RWPE1 (cell line): Measurements from ENCODE around the gene ACAP2.
A peak's percentile ranks its signal among the peaks of the same experiment; 100 is the strongest.
"Not testable (repeated sequence)": the region's sequence is repeated elsewhere in the genome, so short reads cannot be mapped to it uniquely, and the experiment has no call there.

Source experiments
- CTCF ChIA-PET: fragments of 350-600 bp; sonication (Branson Sonifier 250); formaldehyde crosslinking; extraction: SDS; loops from one replicate; lab custom pipeline; 2021; lab: Yijun Ruan, JAX
- POLR2A ChIA-PET: fragments of 400-600 bp; formaldehyde crosslinking; extraction: SDS; loops from one replicate; lab custom pipeline; 2020; ENCODE audit warnings: antibody characterized with exemption; ENCODE audit not compliant: low non-redundant PET; lab: Yijun Ruan, JAX
- DNase-seq: peaks from one replicate; pipeline ENCODE4 v3.0.0; 2012; ENCODE audit warnings: low spot score
- H3K27ac ChIP-seq: fragments of 450-650 bp; 2 replicates; pipeline ENCODE4 v1.5.1; 2017
- TF ChIP-seq, protein P1 (sequence below): fragments of 450-650 bp; conservative IDR thresholded peaks from 2 replicates; pipeline ENCODE4 v1.5.1; 2017; ENCODE audit warnings: low read depth, mild to moderate bottlenecking

The ACAP2 gene, protein sequence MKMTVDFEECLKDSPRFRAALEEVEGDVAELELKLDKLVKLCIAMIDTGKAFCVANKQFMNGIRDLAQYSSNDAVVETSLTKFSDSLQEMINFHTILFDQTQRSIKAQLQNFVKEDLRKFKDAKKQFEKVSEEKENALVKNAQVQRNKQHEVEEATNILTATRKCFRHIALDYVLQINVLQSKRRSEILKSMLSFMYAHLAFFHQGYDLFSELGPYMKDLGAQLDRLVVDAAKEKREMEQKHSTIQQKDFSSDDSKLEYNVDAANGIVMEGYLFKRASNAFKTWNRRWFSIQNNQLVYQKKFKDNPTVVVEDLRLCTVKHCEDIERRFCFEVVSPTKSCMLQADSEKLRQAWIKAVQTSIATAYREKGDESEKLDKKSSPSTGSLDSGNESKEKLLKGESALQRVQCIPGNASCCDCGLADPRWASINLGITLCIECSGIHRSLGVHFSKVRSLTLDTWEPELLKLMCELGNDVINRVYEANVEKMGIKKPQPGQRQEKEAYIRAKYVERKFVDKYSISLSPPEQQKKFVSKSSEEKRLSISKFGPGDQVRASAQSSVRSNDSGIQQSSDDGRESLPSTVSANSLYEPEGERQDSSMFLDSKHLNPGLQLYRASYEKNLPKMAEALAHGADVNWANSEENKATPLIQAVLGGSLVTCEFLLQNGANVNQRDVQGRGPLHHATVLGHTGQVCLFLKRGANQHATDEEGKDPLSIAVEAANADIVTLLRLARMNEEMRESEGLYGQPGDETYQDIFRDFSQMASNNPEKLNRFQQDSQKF

DNA sequence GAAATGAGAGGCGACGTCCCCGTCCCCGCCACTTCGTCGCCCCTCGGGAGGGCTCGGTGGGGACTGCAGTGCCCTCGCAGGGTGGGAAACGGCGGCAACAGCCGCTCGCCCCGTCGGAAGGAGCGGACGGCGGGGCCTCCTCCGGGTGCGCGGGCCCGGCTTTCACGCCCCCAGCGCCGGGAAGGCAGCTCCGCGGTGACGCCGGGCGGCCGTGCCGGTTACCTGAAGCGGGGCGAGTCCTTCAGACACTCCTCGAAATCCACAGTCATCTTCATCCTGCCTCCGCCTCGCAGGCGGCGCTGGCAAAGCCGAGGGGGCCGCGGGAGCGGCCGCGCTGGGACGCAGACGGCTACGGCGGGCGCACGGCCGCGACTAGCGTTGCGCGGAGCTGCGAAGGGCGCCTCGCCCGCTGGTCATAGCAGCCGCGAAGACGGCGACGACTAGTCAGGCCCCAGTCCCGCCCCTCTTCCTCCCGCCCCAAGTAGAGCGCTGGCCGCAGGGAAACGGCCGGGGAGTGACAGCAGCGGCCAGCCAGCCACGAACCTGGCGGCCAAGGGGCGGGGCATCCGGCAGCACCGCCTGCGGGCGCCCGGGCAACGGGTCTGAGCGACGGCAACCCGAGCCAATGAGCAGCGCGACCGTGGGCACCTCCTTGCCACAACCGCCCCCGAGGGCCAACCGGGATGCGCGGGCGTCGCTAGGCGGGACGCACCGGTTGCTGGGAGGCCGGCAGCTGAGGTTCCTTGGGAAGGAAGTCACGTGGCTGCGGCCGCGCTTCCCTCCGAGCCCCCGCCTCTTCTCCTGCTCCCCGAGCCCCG is at the start of gene ACAP2:
ACAP2 (minus strand) TSS at position 448 of the 818 bp plus-strand sequence; CDS start at position 275, 173 bp downstream.
- CTCF ChIA-PET = interaction anchor here (0.5 to 1.0 kb wide), 2 partner anchors 169 to 760 kb away, joined by 3 to 6 read pairs; no protein-coding TSS in a partner anchor
- DNase-seq = peak; percentile 100
- TF ChIP-seq, protein P1, sequence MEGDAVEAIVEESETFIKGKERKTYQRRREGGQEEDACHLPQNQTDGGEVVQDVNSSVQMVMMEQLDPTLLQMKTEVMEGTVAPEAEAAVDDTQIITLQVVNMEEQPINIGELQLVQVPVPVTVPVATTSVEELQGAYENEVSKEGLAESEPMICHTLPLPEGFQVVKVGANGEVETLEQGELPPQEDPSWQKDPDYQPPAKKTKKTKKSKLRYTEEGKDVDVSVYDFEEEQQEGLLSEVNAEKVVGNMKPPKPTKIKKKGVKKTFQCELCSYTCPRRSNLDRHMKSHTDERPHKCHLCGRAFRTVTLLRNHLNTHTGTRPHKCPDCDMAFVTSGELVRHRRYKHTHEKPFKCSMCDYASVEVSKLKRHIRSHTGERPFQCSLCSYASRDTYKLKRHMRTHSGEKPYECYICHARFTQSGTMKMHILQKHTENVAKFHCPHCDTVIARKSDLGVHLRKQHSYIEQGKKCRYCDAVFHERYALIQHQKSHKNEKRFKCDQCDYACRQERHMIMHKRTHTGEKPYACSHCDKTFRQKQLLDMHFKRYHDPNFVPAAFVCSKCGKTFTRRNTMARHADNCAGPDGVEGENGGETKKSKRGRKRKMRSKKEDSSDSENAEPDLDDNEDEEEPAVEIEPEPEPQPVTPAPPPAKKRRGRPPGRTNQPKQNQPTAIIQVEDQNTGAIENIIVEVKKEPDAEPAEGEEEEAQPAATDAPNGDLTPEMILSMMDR = no peak
- peak within 1 kb of the TSS; percentile 94 for H3K27ac ChIP-seq
- POLR2A ChIA-PET = interaction anchor here (1.0 kb wide), 1 partner anchor 129 kb away, joined by 3 read pairs; no protein-coding TSS in a partner anchor

DNA sequence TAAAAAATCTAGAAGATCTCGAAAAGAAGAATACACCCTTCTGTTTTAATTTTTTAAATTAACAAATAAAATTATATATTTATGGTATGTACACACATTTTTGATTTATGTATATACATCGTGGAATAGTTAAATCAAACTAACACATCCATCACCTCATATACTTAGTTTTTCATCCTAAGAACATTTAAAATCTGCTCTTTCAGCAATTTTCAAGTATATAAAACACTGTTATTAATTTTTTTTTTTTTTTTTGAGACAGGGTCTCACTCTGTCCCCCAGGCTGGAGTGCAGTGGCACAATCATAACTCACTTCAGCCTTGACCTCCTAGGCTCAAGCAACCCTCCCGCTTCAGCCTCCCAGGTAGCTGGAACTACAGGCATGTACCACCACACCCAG is 32.8 kb upstream of the ACAP2 start:
- no peak overlapping the region for H3K27ac ChIP-seq
- ChIA-PET POLR2A (no interaction called here), CTCF (no interaction called here)
- TF ChIP-seq, protein P1 = no peak
- DNase-seq = no peak

DNA sequence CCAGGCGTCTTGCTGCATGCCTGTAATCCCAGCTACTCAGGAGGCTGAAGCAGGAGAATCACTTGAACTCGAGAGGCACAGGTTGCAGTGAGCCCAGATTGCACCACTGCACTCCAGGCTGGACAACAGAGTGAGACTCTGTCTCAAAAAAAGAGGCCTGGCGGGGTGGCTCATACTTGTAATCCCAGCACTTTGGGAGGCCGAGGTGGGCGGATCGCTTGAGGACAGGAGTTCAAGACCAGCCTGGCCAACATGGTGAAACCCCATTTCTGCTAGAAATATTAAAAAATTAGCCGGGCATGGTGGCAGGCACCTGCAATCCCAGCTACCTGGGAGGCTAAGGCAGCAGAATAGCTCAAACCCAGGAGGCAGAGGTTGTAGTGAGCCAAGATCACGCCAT is 32.3 kb upstream of the ACAP2 start:
- POLR2A ChIA-PET, CTCF ChIA-PET, H3K27ac ChIP-seq, DNase-seq: not testable (repeated sequence)

DNA sequence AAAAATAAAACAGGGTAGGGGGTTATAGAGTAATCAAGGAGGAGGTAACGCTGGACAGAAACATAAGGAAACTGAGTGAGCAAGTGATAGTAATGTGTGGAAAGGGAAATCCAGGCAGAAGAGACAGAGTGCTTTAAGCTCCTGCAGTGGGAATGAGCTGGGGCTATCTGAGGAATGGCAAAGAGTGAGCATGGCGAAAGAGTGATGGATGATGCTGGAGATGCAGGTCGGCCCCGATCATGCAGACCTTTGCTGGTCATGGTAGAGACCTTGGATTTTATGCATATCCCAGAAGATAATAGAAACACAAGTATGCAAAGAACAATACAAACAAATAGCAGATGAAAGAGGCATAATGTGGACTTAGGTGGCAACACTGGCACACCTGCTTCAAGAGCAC is 26.0 kb upstream of the ACAP2 start:
- POLR2A ChIA-PET = no interaction called here

DNA sequence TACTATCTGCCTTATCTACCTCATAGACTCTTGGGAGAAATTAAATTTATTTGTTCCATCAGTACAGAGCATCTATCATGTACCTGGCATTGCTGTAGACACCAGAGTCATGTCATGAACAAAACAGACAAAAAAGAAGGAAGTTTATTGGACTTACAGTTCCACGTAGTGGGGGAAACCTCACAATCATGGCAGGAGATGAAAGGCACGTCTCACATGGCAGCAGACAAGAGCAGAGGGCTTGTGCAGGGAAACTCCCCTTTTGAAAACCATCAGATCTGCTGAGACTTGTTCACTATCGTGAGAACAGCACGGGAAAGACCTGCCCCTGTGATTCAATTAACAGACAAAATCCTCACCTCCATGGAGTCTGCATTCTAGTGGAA is 25.6 kb upstream of the ACAP2 start:
- POLR2A ChIA-PET = no interaction called here
- no peak for DNase-seq
- H3K27ac ChIP-seq = no peak overlapping the region
- TF ChIP-seq, protein P1 = no peak
- CTCF ChIA-PET = no interaction called here

More for the DNA sequence above, 26.0 kb upstream of the ACAP2 start:
- DNase-seq = no peak
- TF ChIP-seq, protein P1 = no peak
- no peak overlapping the region for H3K27ac ChIP-seq
- CTCF ChIA-PET = no interaction called here

DNA sequence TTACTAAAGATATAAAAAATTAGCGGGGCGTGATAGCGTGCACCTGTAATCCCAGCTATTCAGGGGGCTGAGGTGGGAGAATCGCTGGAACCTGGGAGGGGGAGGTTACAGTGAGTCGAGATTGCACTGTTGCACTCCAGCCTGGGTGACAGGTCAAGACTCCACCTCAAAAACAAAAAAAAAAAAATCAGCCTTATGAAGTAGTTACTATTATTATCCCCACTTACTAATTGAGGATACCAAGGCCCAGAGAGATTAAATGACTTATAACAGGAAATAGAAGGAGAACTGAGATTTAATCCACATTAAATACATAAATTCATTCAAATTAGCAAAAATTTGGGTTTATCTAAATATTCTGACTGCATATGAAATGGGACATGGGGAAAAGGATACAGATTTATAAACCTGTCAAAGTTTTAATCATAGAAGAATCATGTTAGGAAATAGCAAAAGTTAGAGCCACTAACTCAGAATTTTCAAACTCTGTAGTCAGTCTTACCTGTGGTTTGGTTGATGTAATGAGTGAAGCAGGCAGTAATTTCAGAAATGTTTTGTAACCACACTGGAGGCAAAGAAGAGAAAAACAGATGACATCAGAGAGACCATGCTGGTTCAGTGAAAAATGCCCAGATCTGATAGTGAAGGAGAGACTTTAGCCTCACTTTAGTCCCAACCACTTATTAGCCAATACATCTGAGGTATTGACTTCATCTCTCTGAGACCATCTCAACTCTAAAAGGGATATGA is 25.0 kb upstream of the ACAP2 start:
- TF ChIP-seq, protein P1 = no peak
- ChIA-PET CTCF (no interaction called here), POLR2A (no interaction called here)
- no peak for DNase-seq
- H3K27ac ChIP-seq = no peak overlapping the region
